Measurements from ENCODE around the gene H2BK1.
A peak's percentile ranks its signal among the peaks of the same experiment; 100 is the strongest.

Gene H2BK1

GRCh38 chr7:151175793-151176311 is 34.4 kb downstream of the H2BK1 start:
- DNase-seq: no peak

- DNase-seq: no peak
These were observed 35.1 kb downstream of the H2BK1 start for GRCh38 chr7:151175047-151175792.

- peak; percentile 29 for DNase-seq
These were observed 35.8 kb downstream of the H2BK1 start for GRCh38 chr7:151174246-151175046.

GRCh38 chr7:151173386-151174245 is 36.7 kb downstream of the H2BK1 start:
- no peak for DNase-seq

DNA sequence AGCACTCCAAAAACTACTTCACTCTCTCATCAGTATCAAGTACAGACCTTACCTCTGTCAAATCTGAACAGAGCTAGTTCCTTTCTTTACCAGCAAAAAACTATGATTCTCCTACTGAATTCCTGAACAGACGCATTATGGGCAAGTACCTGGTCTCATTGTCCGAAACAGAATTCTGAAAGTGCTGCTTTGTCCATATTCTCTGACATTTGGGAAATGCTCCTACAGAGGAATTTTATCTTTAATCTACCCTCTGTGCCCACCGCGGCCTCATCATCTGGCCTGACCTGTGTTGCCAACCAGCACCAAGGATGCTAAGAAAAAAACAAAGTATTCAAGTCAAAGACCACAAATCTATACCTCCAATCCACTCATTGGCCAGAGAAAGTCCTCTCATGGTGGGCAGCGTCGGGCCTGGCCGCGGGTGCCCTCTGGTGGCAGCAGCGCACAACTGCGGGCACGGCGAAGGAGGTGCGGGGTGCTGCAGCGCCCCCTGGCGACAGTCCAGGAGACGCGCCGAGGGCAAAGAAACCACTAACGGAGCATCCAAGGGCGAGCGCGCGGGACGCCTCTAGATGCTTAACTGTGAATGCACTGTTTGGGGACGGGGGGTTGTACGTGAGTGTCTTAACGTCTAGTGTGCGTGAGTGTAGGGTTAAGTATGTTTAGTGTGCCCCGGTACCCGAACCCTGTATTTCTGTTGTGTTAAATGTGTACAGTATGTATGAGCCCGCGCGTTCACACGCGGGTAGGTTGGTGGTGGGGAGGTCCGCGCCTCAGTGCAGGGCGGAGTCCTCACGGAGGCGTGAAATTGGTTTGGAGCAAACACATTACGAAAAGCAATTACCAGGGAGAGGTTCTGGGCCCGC is 37.8 kb downstream of the H2BK1 start:
- peak; percentile 82 for DNase-seq

GRCh38 chr7:151168787-151169162 is 41.5 kb downstream of the H2BK1 start:
- DNase-seq: no peak

DNA sequence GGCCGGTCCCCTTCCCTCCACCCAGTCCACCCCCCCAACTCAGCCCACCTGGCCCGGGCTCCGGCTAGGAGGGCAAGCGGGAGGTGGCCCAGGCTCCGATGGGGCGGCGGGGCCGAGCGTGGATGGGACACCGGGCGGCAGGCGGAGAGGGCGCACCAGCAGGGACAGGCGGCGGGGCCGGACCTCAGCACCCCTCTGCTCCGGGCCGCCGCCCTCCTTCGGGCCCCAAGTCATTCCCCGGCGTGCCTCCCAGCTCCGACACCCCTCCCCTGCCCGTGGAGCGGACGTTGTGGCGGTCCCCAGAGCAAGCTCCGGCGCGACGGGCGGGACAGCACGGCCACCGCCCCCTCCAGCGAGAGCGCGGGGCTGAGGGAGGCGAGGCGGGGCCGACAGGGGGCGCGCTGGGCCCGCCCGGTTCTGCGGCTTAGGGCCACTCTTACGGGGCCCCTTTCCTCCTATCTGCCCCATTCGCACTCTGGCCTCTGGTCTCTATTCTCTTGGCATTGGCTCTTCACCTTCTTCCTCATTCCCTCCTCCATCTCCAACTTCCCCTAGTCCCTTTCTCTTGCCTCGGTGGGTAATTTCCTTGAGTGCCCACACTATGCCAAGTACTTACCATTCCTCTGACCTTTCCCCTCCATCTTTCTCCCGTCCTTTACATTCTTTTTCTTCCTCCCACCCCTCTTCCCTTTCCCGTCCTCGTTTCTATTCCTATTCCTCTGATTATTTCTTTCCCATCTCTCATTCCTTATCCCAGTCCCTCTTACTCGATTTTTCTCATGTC is 42.1 kb downstream of the H2BK1 start:
- peak; percentile 67 for DNase-seq

DNA sequence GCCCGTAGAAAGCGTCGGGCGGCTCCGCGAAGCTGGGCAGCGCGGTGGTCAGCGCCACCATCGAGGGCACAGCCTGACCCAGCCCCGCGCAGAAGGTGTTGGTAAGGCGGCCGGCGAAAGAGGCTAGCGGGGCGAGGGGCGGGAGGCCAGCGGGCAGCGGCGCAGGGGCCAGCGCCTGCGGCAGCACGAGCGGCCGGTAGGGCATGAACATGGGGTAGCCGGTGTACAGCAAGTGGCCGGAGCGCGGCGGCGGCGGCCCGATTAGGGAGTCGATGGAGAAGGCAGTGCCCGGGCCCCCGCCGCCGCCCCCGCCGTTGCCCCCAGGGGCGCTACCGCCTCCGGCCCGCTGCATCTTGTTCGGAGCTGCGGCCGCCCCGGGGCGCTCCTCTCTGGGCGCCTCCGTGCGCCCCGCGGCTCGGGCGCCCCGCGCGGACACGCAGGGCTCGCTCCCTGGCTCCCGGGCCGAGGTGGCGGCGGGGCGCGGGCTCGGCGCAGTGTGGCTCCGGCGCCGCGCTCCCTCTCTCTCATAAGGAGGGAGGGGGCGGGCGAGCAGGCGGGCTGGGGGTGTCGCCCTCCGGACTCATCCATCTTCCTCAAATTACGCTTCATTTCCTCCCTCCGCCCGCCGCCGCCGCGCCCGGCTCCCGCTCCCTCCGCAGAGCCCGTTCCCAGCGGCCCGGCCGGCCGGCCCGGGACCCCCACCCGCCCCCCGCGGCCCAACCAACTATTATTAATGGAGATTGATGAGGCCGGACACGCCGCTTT is 42.9 kb downstream of the H2BK1 start, which contains the start of gene GBX1:
GBX1 (minus strand) TSS at position 498 of the 765 bp plus-strand sequence; CDS start at position 352, 146 bp downstream.
- DNase-seq: peak; percentile 22

DNA sequence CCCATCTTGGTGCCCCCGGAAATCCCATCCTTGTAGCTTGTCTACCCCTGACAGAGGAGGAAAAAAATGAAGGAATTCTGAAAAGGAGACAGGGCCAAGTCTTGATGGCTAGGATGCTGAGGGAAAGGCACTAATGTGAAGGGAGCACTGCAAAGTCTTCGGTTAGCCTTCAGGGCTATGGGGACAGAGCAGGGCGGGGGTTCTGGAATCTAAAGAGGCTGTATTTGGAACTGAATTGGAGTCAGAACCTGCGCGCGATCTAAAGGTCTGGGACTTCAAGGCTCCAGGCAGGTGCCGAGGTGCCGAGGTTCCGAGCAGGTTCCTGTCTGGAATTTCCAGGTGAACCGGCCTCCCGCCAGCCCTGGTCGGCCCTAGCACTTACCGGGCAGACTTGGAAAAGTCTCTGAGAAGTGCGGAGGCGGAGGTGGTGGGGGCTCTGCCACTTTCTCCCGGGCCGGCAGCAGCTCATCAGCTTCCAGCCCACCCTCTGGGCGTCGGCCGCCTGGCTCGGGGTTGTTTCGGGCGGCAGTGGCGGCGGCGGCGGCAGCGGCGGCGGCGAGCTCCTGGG is 43.6 kb downstream of the H2BK1 start:
- no peak for DNase-seq

DNA sequence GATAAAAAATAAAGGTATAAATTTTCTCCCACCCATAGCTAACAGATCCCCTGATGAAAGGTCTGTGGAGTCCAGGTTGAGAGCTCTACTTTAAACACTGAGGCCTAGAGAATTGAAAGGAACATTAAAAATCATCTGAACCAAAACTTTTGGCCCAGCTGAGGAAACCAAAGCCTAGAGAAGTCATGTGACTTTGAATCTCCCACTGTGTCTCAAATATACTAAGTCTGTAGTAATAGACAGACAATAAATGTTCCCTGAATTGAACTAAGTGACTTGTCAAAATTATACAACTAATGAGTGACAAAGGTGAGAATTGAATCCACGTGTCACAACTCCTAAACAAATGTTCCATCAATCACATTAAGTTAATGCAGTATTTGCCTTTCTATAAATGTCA is 48.5 kb downstream of the H2BK1 start:
- DNase-seq: no peak

All from CD4-positive, alpha-beta T cell treated with Interleukin-6 for 4 hours (primary cell).